ENCODE results near the gene PIK3R2.

The PIK3R2 gene

DNA sequence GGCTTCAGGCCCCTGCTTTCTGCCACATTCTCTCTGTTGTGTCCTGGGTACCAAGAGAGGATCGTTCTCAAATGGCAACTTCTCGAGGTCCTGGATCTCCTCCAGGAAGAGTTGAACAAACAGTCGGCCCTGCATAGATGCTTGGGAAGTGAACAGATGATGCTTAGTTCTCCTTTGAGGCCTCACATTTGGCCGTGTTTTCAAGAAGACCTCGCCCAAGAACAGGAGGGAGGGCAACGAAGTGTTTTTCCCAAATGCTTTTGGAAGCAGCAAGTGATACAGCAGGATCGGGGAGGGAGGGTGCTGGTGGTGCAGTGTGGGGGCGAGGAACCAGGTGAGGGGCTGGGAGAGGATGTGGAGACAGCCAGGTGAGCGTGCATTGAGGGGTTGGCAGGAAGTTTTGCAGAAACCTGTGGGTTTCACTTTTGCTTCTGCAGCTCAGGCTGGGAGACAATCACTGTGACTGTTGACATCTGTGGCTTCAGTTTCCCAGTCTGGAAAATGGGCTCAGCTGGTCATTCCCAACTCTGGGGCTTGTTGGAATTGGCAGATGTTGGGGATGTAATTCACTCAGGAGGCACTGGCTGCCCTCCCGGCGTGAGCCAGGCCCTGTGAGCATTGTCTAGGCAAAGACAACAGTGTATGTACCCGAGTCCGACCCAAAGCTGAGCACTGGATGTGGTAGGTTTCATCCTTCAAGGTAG lies 33.8 kb upstream of the PIK3R2 start:
- TF ChIP-seq, protein P1, sequence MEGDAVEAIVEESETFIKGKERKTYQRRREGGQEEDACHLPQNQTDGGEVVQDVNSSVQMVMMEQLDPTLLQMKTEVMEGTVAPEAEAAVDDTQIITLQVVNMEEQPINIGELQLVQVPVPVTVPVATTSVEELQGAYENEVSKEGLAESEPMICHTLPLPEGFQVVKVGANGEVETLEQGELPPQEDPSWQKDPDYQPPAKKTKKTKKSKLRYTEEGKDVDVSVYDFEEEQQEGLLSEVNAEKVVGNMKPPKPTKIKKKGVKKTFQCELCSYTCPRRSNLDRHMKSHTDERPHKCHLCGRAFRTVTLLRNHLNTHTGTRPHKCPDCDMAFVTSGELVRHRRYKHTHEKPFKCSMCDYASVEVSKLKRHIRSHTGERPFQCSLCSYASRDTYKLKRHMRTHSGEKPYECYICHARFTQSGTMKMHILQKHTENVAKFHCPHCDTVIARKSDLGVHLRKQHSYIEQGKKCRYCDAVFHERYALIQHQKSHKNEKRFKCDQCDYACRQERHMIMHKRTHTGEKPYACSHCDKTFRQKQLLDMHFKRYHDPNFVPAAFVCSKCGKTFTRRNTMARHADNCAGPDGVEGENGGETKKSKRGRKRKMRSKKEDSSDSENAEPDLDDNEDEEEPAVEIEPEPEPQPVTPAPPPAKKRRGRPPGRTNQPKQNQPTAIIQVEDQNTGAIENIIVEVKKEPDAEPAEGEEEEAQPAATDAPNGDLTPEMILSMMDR (IDR thresholded peaks at IDR 0.05; ENCODE audit: extremely low read depth, missing control alignments) = no peak
- peak; percentile 69 for DNase-seq (ENCODE audit: low spot score)

DNA sequence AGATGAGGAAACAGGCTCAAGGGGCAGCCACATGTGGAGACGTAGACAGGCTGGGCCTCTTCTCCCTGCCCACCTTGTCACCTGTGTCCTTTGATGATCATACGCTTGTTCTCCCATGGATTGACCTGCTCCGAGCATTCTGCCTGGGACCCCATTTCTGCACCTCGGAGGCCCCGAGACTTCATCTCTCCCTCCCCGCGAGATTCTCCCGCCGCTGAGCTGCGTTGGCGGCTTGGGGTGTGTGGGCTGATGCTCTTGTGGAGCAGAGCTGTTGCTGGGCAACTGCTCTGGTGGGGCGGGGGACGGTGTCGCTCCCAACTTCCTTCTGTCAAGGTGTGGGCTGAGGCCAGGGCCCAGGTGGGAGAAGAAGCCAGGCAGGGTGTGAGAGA lies 33.3 kb upstream of the PIK3R2 start:
- no peak for DNase-seq (ENCODE audit: low spot score)
- TF ChIP-seq, protein P1 (IDR thresholded peaks at IDR 0.05; ENCODE audit: extremely low read depth, missing control alignments) = no peak

DNA sequence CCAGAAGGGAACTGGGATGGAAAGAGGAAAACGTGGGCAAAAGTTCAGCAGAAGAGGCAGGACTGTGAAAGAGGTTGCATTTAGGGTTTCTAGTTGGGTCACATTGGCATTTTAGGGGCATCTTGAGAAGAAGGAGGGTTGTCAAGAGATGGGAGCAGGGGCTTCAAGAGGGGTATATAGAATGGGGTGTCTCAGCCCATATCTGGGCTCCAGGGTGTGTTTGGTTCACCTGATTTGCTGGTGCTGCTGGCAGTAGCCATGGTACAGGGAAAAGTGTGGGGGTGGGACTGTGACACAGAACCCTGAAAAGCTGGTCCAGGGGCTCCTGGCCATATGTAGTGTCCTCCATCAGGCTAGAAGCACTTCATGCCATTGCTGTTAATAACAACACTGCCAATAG lies 32.8 kb upstream of the PIK3R2 start:
- TF ChIP-seq, protein P1 (IDR thresholded peaks at IDR 0.05; ENCODE audit: extremely low read depth, missing control alignments) = no peak
- no peak for DNase-seq (ENCODE audit: low spot score)

DNA sequence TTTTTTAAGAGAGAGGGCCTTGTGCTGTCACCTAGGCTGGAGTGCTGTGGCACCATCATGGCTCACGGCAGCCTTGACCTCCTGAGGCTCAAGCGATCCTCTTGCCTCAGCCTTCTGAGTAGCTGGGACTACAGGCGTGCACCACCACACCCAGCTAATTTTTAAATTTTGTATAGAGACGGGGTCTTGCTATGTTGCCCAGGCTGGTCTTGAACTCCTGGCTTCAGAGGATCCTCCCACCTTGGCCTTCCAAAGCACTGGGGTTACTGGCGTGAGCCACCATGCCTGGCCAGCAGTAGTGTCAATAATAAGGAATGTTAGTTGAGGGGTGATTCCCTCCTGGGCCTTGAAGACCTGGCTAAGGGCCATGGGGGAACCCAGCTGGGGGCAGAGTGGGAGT lies 31.8 kb upstream of the PIK3R2 start:
- TF ChIP-seq, protein P1 (IDR thresholded peaks at IDR 0.05; ENCODE audit: extremely low read depth, missing control alignments) = no peak
- no peak for DNase-seq (ENCODE audit: low spot score)

DNA sequence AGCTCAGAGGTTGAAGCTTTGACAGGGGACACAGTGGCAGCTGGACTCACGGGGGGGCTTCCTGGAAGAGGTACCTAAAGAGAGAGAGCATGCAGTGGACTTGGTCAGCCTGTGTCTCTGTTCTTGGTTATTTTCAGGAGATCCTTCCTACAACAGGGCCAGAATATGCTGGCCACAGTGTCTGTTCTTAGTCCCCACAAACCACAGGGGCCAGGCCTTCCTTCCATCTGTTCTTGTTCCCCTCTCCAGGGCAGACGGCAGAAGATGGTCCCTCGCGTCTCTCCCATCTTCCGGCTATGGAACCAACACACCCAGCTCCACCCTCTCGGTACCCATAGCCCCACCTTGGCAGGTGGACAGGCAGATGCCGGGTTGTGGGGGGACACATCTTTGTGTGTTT lies 30.5 kb upstream of the PIK3R2 start:
- DNase-seq (ENCODE audit: low spot score) = no peak
- TF ChIP-seq, protein P1 (IDR thresholded peaks at IDR 0.05; ENCODE audit: extremely low read depth, missing control alignments) = no peak

DNA sequence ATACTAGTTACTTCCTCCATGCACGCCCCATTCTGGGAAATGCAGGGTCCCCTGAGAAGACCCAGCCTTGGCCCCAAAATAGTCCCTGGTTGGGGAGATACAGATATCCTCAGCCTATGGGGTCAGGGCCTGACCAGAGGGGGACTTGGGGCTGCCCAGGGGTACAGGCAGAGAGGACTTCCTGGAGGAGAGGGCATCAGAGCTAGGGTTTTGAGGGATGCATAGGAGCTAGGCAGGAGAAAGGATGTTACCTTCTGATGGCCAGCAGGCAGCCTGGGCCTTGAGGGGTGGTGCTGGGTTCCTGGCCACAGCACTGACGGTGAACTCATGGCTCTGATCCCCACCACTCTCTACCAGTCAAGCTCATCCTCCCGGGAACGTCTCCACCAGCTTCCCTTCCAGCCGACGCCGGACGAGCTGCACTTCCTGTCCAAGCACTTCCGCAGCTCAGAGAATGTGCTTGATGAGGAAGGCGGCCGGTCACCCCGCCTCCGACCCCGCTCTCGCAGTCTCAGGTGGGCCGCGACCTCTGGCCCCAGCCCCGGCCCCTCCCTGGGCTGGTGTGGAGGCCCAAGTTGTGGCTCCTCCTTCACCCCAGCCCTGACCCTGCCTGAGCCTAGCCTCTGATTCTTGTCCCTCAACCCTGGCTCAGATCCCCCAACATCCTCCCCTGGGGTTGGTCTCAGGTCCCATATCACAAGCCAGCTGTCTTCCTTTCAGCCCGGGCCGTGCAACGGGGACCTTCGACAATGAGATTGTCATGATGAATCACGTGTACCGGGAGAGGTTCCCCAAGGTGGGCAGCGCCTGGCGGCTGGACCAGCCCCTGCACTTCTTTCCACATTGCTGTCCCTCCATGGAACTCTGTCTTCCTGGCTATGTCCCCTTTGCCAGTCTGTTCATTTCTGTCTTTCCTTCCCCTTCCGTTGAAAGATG lies 29.8 kb upstream of the PIK3R2 start:
- TF ChIP-seq, protein P1 (IDR thresholded peaks at IDR 0.05; ENCODE audit: extremely low read depth, missing control alignments) = no peak
- DNase-seq (ENCODE audit: low spot score) = no peak

DNA sequence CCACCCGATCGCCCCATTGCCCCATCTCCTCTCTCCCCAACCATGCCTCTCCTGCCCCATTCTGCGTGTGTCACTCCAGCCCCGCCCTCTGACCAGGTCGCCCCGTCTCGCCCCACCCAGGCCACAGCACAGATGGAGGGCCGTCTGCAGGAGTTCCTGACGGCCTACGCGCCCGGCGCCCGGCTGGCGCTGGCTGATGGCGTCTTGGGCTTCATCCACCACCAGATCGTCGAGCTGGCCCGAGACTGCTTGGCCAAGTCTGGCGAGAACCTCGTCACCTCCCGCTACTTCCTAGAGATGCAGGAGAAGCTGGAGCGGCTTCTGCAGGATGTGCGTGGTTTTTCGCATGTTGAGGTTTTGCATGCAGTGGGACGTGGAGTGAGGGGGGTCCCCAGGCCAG lies 29.1 kb upstream of the PIK3R2 start:
- TF ChIP-seq, protein P1 (IDR thresholded peaks at IDR 0.05; ENCODE audit: extremely low read depth, missing control alignments) = no peak
- no peak for DNase-seq (ENCODE audit: low spot score)

All from GM20000 (cell line).